Measurements from ENCODE around the gene TIMMDC1. TPM values are rescaled to one million over a fixed set of nuclear protein-coding genes. Genes with fewer than 3 reads are reported as not detected.

Gene TIMMDC1
- total and polyA plus RNA-seq, 10 of the 15 experiments (the other 5 are each of a cell fraction or from before 2014, with no cell fraction given), result 55.9 to 146 (median 72.1) TPM

DNA sequence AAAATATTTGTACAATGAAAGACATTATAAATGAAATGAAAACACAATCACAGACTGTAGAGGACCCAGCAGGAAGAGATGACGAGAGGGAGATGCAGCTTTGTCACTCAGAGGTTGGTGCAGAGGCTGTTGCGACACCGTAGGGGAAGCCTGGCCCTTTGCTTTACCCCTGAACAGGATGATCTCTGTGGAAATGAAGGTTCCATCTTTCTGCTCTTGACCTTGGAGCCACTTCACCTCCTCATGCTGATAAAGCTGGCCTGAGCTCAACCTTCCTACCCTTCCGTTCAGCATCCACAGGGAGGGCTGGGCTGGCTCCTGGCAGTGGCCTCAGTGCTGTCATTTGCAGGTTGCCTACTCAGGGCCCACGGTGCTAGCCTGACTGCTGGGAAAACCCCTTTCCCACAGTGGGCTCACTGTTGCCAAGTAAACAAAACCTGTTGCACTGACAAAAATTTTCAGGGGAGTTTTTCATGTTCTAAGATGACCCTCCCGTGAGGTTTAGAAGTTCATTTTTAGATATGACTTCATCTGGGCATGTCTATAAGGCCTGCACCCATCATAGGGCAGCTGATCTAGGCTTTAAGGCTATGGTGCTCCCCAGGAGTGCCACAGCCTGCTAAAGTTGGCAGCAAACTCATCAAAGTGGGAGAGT is 64.1 kb downstream of the TIMMDC1 start (continued):
- TF ChIP-seq NFYB (IDR thresholded peaks at IDR 0.05; ENCODE audit: insufficient read depth, low read depth, low read length) (no peak), EP300 (IDR thresholded peaks at IDR 0.05; ENCODE audit: borderline replicate concordance in 1 of 2, control insufficient read depth in 1 of 2, low read depth in 2 of 2, low read length in 2 of 2) (peak; percentile 65 to 84), YBX1 (IDR thresholded peaks at IDR 0.05) (no peak), PRDM15 (CRISPR knock-in tag; IDR thresholded peaks at IDR 0.05) (no peak), EGR1 (IDR thresholded peaks at IDR 0.05; ENCODE audit: borderline replicate concordance in 1 of 2, low read depth in 2 of 2, low read length in 2 of 2) (no peak), SIX5 (IDR thresholded peaks at IDR 0.05; ENCODE audit: low read depth, low read length, severe bottlenecking) (no peak), RB1 (IDR thresholded peaks at IDR 0.05; ENCODE audit: borderline replicate concordance) (peak; percentile 67; the same call in 1 of the 2 replicates), TAF1 (IDR thresholded peaks at IDR 0.05; ENCODE audit: borderline replicate concordance, low read depth, low read length) (peak; percentile 87), TARDBP (IDR thresholded peaks at IDR 0.05; ENCODE audit: borderline replicate concordance) (peak; percentile 79; the same call in 1 of the 2 replicates), ZBTB4 (CRISPR knock-in tag; IDR thresholded peaks at IDR 0.05) (no peak), RAD51 (IDR thresholded peaks at IDR 0.05) (peak; percentile 71), ZNF687 (IDR thresholded peaks at IDR 0.05) (peak; percentile 81), RCOR1 (conservative IDR thresholded peaks at IDR 0.05; ENCODE audit: low read depth, low read length) (no peak), NFIC (IDR thresholded peaks at IDR 0.05; ENCODE audit: low read depth, low read length) (peak; percentile 92), SMARCA5 (IDR thresholded peaks at IDR 0.05) (no peak), NFYA (IDR thresholded peaks at IDR 0.05; ENCODE audit: borderline replicate concordance, low read depth, low read length) (no peak)
- TF ChIP-seq, protein P1, sequence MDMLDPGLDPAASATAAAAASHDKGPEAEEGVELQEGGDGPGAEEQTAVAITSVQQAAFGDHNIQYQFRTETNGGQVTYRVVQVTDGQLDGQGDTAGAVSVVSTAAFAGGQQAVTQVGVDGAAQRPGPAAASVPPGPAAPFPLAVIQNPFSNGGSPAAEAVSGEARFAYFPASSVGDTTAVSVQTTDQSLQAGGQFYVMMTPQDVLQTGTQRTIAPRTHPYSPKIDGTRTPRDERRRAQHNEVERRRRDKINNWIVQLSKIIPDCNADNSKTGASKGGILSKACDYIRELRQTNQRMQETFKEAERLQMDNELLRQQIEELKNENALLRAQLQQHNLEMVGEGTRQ (IDR thresholded peaks at IDR 0.05; ENCODE audit: borderline replicate concordance, low read depth, low read length), result no peak

All from GM12878 (cell line).